CD14-positive monocyte (primary cell): ENCODE data around the gene CCNDBP1. TPM values are rescaled to one million over a fixed set of nuclear protein-coding genes. Genes with fewer than 3 reads are reported as not detected.

Experiments
- DNase-seq, 3 donors: peaks; one replicate each; pipeline ENCODE4 v3.0.0-alpha.2; 2011 to 2022
- H2AFZ ChIP-seq: 2 replicates; pipeline ENCODE4 v1.6.0; 2012; ENCODE audit warnings: mild to moderate bottlenecking, low read depth, low read length, inconsistent platforms; ENCODE audit not compliant: insufficient read depth, poor library complexity, severe bottlenecking
- H3K27ac ChIP-seq, 2 donors: 1 replicate in 1 of 2; 2 replicates in 1 of 2; pipeline ENCODE4 v1.5.1; 2012 to 2013; ENCODE audit warnings: low read length in 2 of 2, control low read depth in 1 of 2, inconsistent platforms in 1 of 2, low read depth in 1 of 2, mild to moderate bottlenecking in 1 of 2
- H3K27me3 ChIP-seq, 2 donors: one replicate each; pipeline versions ENCODE4 v1.6.0 to v1.6.1; 2011 to 2013; ENCODE audit warnings: low read length in 2 of 2; ENCODE audit not compliant: control insufficient read depth in 2 of 2, insufficient read depth in 2 of 2
- H3K36me3 ChIP-seq, 2 donors: replicated peaks in 1 of 2; 1 replicate in 1 of 2; 2 replicates in 1 of 2; pipeline versions ENCODE4 v1.5.1 to v1.6.1; 2012 to 2013; ENCODE audit warnings: low read length in 2 of 2, control low read depth in 1 of 2, inconsistent platforms in 1 of 2, mild to moderate bottlenecking in 1 of 2; ENCODE audit not compliant: insufficient read depth in 2 of 2, control insufficient read depth in 1 of 2
- H3K4me1 ChIP-seq, 2 donors: 1 replicate in 1 of 2; 2 replicates in 1 of 2; pipeline versions ENCODE4 v1.5.1 to v1.6.1; 2012 to 2013; ENCODE audit warnings: low read length in 2 of 2, control low read depth in 1 of 2, inconsistent platforms in 1 of 2, mild to moderate bottlenecking in 1 of 2, moderate library complexity in 1 of 2; ENCODE audit not compliant: insufficient read depth in 2 of 2, control insufficient read depth in 1 of 2
- H3K4me2 ChIP-seq: replicated peaks from 2 replicates; pipeline ENCODE3; 2012; ENCODE audit warnings: low read length, moderate library complexity, mild to moderate bottlenecking; ENCODE audit not compliant: poor library complexity, severe bottlenecking; ENCODE audit errors: extremely low read depth
- H3K4me3 ChIP-seq, 3 experiments: fragments of 200-600 bp in 1 of 3; sonication (generic) in 1 of 3; replicated peaks in 1 of 3; 1 replicate in 2 of 3; 2 replicates in 1 of 3; pipeline ENCODE4 v1.5.1; 2011 to 2013; ENCODE audit warnings: low read length in 3 of 3, mild to moderate bottlenecking in 3 of 3, control low read depth in 2 of 3, low read depth in 2 of 3, inconsistent platforms in 1 of 3, moderate library complexity in 1 of 3
- H3K79me2 ChIP-seq: 2 replicates; pipeline ENCODE4 v1.6.0; 2012; ENCODE audit warnings: mild to moderate bottlenecking, control low read depth, inconsistent platforms, low read length, moderate library complexity; ENCODE audit not compliant: insufficient read depth
- H3K9ac ChIP-seq: 2 replicates; pipeline ENCODE4 v1.6.0; 2017; ENCODE audit warnings: low read length, mild to moderate bottlenecking; ENCODE audit not compliant: insufficient read depth, poor library complexity, severe bottlenecking
- H3K9me3 ChIP-seq, 2 donors: replicated peaks in 1 of 2; 1 replicate in 1 of 2; 2 replicates in 1 of 2; pipeline versions ENCODE4 v1.5.1 to v1.6.1; 2012 to 2013; ENCODE audit warnings: low read length in 2 of 2, control low read depth in 1 of 2; ENCODE audit not compliant: control insufficient read depth in 1 of 2, insufficient read depth in 1 of 2
- H4K20me1 ChIP-seq: 2 replicates; pipeline ENCODE4 v1.6.0; 2012; ENCODE audit warnings: mild to moderate bottlenecking, low read length, control low read depth, moderate library complexity; ENCODE audit not compliant: insufficient read depth
- H3K27ac Mint-ChIP-seq, 7 donors: one replicate each; pipeline ENCODE4 v1.8.0; 2020; ENCODE audit warnings: mild to moderate bottlenecking in 7 of 7, mixed read lengths in 7 of 7, moderate library complexity in 6 of 7, inconsistent platforms in 2 of 7
- H3K27me3 Mint-ChIP-seq, 3 donors: one replicate each; pipeline ENCODE4 v1.8.0; 2021 to 2022; ENCODE audit warnings: low read depth in 3 of 3, mild to moderate bottlenecking in 3 of 3, mixed read lengths in 3 of 3, moderate library complexity in 3 of 3, inconsistent platforms in 1 of 3
- H3K36me3 Mint-ChIP-seq, 2 donors: one replicate each; pipeline ENCODE4 v1.8.0; 2020; ENCODE audit warnings: mixed read lengths in 2 of 2, inconsistent platforms in 1 of 2, mild to moderate bottlenecking in 1 of 2
- H3K4me1 Mint-ChIP-seq: one replicate; pipeline ENCODE4 v1.8.0; 2020; ENCODE audit warnings: mild to moderate bottlenecking, mixed read lengths
- H3K4me3 Mint-ChIP-seq, 2 donors: one replicate each; pipeline ENCODE4 v1.8.0; 2020; ENCODE audit warnings: mild to moderate bottlenecking in 2 of 2, mixed read lengths in 2 of 2, moderate library complexity in 1 of 2
- H3K9me3 Mint-ChIP-seq, 7 donors: one replicate each; pipeline ENCODE4 v1.8.0; 2020 to 2022; ENCODE audit warnings: mixed read lengths in 7 of 7, mild to moderate bottlenecking in 6 of 7, moderate library complexity in 6 of 7, inconsistent platforms in 2 of 7
- WGBS: methylation state at CpG from one replicate; pipeline ENCODE4 v1.1.5; 2013; ENCODE audit warnings: missing lambda C conversion rate; ENCODE audit not compliant: insufficient coverage; 5-methylcytosine and 5-hydroxymethylcytosine counted together
- intact Hi-C, 2 donors: fragments of 100-400 bp; cut with micrococcal nuclease; formaldehyde crosslinking; loops; one replicate each; pipeline versions ENCODE4 v1.15.0 to v1.15.1; 2023
- polyA plus RNA-seq, 3 donors: library from polyadenylated mRNA; depleted of rRNA in 1 of 3; unstranded in 2 of 3; stranded (reverse) in 1 of 3; fragments of 300-500 nt in 2 of 3; fragments of >200 nt in 1 of 3; fragmentation: Illumina TruSeq in 2 of 3; gene quantifications; 1 replicate in 2 of 3; 2 replicates in 1 of 3; pipeline ENCODE4 v1.2.3, GENCODE V29; 2012 to 2021
- TF ChIP-seq, protein P1 (sequence below): fragments of 200-600 bp; IDR thresholded peaks from one replicate; pipeline ENCODE4 v1.8.0; 2022; ENCODE audit warnings: antibody characterized with exemption, mild to moderate bottlenecking

Gene CCNDBP1
- polyA plus RNA-seq, 3 donors: 79.2 to 205 (median 196) TPM

- Histone ChIP-seq H3K27me3 (peaks cover 0 to 13% of the 10 kb centered on the region in 2 donors), H3K9ac (no peak overlapping the region), H3K4me1 (no peaks in the 10 kb centered on the region), H3K4me3 (no peak overlapping the region), H3K27ac (no peak overlapping the region), H3K4me2 (no peak overlapping the region), H4K20me1 (no peaks in the 10 kb centered on the region), H3K36me3 (no peaks in the 10 kb centered on the region), H2AFZ (no peak overlapping the region), H3K79me2 (no peaks in the 10 kb centered on the region), H3K9me3 (no peaks in the 10 kb centered on the region)
- no peak overlapping the region for H3K27ac Mint-ChIP-seq
- 6% methylated on average over 2 of the region's 2 CpGs for WGBS
- intact Hi-C loops: no loop called here
- H3K36me3 Mint-ChIP-seq: no peaks in the 10 kb centered on the region
- H3K4me3 Mint-ChIP-seq: no peak overlapping the region
- H3K9me3 Mint-ChIP-seq: peaks cover 0 to 3% (median 0%) of the 10 kb centered on the region in 7 donors
- no peaks in the 10 kb centered on the region for H3K4me1 Mint-ChIP-seq
- TF ChIP-seq, protein P1, sequence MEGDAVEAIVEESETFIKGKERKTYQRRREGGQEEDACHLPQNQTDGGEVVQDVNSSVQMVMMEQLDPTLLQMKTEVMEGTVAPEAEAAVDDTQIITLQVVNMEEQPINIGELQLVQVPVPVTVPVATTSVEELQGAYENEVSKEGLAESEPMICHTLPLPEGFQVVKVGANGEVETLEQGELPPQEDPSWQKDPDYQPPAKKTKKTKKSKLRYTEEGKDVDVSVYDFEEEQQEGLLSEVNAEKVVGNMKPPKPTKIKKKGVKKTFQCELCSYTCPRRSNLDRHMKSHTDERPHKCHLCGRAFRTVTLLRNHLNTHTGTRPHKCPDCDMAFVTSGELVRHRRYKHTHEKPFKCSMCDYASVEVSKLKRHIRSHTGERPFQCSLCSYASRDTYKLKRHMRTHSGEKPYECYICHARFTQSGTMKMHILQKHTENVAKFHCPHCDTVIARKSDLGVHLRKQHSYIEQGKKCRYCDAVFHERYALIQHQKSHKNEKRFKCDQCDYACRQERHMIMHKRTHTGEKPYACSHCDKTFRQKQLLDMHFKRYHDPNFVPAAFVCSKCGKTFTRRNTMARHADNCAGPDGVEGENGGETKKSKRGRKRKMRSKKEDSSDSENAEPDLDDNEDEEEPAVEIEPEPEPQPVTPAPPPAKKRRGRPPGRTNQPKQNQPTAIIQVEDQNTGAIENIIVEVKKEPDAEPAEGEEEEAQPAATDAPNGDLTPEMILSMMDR: no peak
- peaks cover 19 to 36% (median 26%) of the 10 kb centered on the region in 3 donors for H3K27me3 Mint-ChIP-seq
- DNase-seq: no peak
Observed at GRCh38 chr15:43230640-43231115, 45.5 kb downstream of the CCNDBP1 start.

- Histone ChIP-seq H3K4me1 (no peaks in the 10 kb centered on the region), H3K9ac (no peak overlapping the region), H3K4me2 (no peak overlapping the region), H4K20me1 (no peaks in the 10 kb centered on the region), H3K79me2 (no peaks in the 10 kb centered on the region), H3K4me3 (no peak overlapping the region), H3K36me3 (no peaks in the 10 kb centered on the region), H3K27me3 (peaks cover 0 to 13% of the 10 kb centered on the region in 2 donors), H2AFZ (no peak overlapping the region), H3K9me3 (no peaks in the 10 kb centered on the region), H3K27ac (no peak overlapping the region)
- Mint-ChIP-seq H3K27me3 (peaks cover 28 to 44% (median 31%) of the 10 kb centered on the region in 3 donors), H3K4me1 (no peaks in the 10 kb centered on the region), H3K9me3 (peaks cover 0 to 3% (median 0%) of the 10 kb centered on the region in 7 donors), H3K4me3 (no peak overlapping the region), H3K27ac (no peak overlapping the region), H3K36me3 (no peaks in the 10 kb centered on the region)
- intact Hi-C loops: no loop called here
- WGBS: 100% methylated on average over 2 of the region's 3 CpGs
- no peak for DNase-seq
- TF ChIP-seq, protein P1: no peak
Observed at GRCh38 chr15:43232289-43232874, 47.2 kb downstream of the CCNDBP1 start.
